Ishikawa (cell line): ENCODE results near the gene DACH1.
A peak's percentile ranks its signal among the peaks of the same experiment; 100 is the strongest.

Source experiments
- EGR1 ChIP-seq: IDR thresholded peaks from 2 replicates; pipeline ENCODE4 v1.6.1; 2012
- EP300 ChIP-seq: IDR thresholded peaks from 2 replicates; pipeline ENCODE4 v1.6.1; 2012; ENCODE audit warnings: borderline replicate concordance
- MAX ChIP-seq: IDR thresholded peaks from 2 replicates; pipeline ENCODE4 v1.6.1; 2012
- NFIC ChIP-seq: IDR thresholded peaks from 2 replicates; pipeline ENCODE4 v1.6.1; 2012
- RAD21 ChIP-seq: IDR thresholded peaks from 2 replicates; pipeline ENCODE4 v1.6.1; 2012; ENCODE audit warnings: low read depth
- REST ChIP-seq: IDR thresholded peaks from 2 replicates; pipeline ENCODE4 v1.6.1; 2012; ENCODE audit warnings: low read depth, mild to moderate bottlenecking
- TCF12 ChIP-seq: IDR thresholded peaks from 2 replicates; pipeline ENCODE4 v1.6.1; 2012; ENCODE audit warnings: low read depth

GRCh38 chr13:71877256-71877653 is 10.3 kb upstream of the DACH1 start:
- TF ChIP-seq MAX (peak; percentile 39; the same call in 1 of the 2 replicates), EP300 (no peak), NFIC (no peak), REST (no peak), TCF12 (no peak), EGR1 (no peak), RAD21 (no peak)
